K562 (cell line): ENCODE results near the gene CYB5R3. TPM values are rescaled to one million over a fixed set of nuclear protein-coding genes. Genes with fewer than 3 reads are reported as not detected.

ENCODE experiments used
- ETV1 ChIP-seq: fragments of 450-650 bp; conservative IDR thresholded peaks from 2 replicates; pipeline ENCODE4 v1.6.1; 2016; ENCODE audit warnings: missing genetic modification characterization, control low read depth, low read depth, missing compliant biosample characterization
- HMG20A ChIP-seq: fragments of 450-650 bp; formaldehyde crosslinking; conservative IDR thresholded peaks from 2 replicates; pipeline ENCODE4 v1.4.0; 2020; ENCODE audit warnings: mild to moderate bottlenecking, mixed read lengths
- HSF4 ChIP-seq: fragments of 250-450 bp; sonication (Bioruptor Pico); IDR thresholded peaks from 2 replicates; pipeline ENCODE4 v2.1.2; 2022; ENCODE audit warnings: mild to moderate bottlenecking, moderate library complexity, borderline replicate concordance
- KLF6 ChIP-seq: fragments of 250-450 bp; sonication (Bioruptor Pico); IDR thresholded peaks from 2 replicates; pipeline ENCODE4 v1.4.0; 2020; ENCODE audit warnings: mild to moderate bottlenecking, moderate library complexity, borderline replicate concordance
- RBM25 ChIP-seq: fragments of 200-400 bp; formaldehyde crosslinking; IDR thresholded peaks from 2 replicates; pipeline ENCODE4 v1.6.1; 2018; ENCODE audit warnings: low read length, low read depth, moderate library complexity; ENCODE audit not compliant: severe bottlenecking
- RUNX1 ChIP-seq: sonication (generic); IDR thresholded peaks from 2 replicates; pipeline ENCODE4 v1.6.1; 2016; ENCODE audit warnings: antibody characterized with exemption, low read depth
- SOX6 ChIP-seq: fragments of 450-650 bp; IDR thresholded peaks from 2 replicates; pipeline ENCODE4 v1.6.1; 2014; ENCODE audit warnings: mild to moderate bottlenecking
- SRSF7 ChIP-seq: fragments of 200-400 bp; formaldehyde crosslinking; optimal IDR thresholded peaks from 2 replicates; pipeline ENCODE3; 2017; ENCODE audit warnings: mild to moderate bottlenecking, low read depth, low read length
- polyA plus RNA-seq, 8 experiments: library from polyadenylated mRNA; depleted of rRNA in 4 of 8; stranded (reverse) in 5 of 8; unstranded in 3 of 8; fragments of >200 nt; fragmentation: Nextera tagmentation in 2 of 8; fragmentation: Illumina TruSeq in 1 of 8; extraction: Ambion mirVana in 2 of 8; extraction: Trizol in 1 of 8; gene quantifications; 2 replicates each; pipeline versions ENCODE4 v1.2.1 to v1.2.3, GENCODE V29; 2011 to 2014; ENCODE audit warnings: inconsistent platforms in 1 of 8, missing spikeins in 1 of 8
- total RNA-seq, 7 experiments: library from RNA; depleted of rRNA in 6 of 7; stranded (reverse); fragments of >200 nt in 6 of 7; fragmentation: Illumina TruSeq in 2 of 7; extraction: Trizol in 2 of 7; gene quantifications; 2 replicates each; pipeline versions ENCODE4 v1.2.1 to v1.2.3, GENCODE V29; 2011 to 2021; ENCODE audit warnings: low replicate concordance in 1 of 7
- TF ChIP-seq, protein P1 (sequence below): sonication (generic); formaldehyde crosslinking; IDR thresholded peaks from 2 replicates; pipeline ENCODE4 v1.8.0; 2022; ENCODE audit warnings: mild to moderate bottlenecking, missing genetic modification reagents
- TF ChIP-seq, protein P2 (sequence below): sonication (generic); formaldehyde crosslinking; IDR thresholded peaks from 2 replicates; pipeline ENCODE4 v1.8.0; 2022; ENCODE audit warnings: mild to moderate bottlenecking, missing genetic modification reagents, borderline replicate concordance
- TF ChIP-seq, protein P3 (sequence below): conservative IDR thresholded peaks from 2 replicates; pipeline ENCODE4 v1.6.1; 2011; ENCODE audit warnings: low read depth, mild to moderate bottlenecking, low read length; ENCODE audit not compliant: control insufficient read depth
- TF ChIP-seq, protein P4 (sequence below), 2 experiments: fragments of 150-350 bp in 1 of 2; IDR thresholded peaks; 2 replicates each; pipeline ENCODE4 v1.6.1; 2012 to 2016; ENCODE audit warnings: low read depth in 2 of 2, low read length in 2 of 2, mild to moderate bottlenecking in 1 of 2, moderate library complexity in 1 of 2

The CYB5R3 gene
- total and polyA plus RNA-seq, 9 of the 15 experiments (the other 6 are each of a cell fraction or from before 2014, with no cell fraction given), result 1.4 to 66.8 (median 23.4) TPM

DNA sequence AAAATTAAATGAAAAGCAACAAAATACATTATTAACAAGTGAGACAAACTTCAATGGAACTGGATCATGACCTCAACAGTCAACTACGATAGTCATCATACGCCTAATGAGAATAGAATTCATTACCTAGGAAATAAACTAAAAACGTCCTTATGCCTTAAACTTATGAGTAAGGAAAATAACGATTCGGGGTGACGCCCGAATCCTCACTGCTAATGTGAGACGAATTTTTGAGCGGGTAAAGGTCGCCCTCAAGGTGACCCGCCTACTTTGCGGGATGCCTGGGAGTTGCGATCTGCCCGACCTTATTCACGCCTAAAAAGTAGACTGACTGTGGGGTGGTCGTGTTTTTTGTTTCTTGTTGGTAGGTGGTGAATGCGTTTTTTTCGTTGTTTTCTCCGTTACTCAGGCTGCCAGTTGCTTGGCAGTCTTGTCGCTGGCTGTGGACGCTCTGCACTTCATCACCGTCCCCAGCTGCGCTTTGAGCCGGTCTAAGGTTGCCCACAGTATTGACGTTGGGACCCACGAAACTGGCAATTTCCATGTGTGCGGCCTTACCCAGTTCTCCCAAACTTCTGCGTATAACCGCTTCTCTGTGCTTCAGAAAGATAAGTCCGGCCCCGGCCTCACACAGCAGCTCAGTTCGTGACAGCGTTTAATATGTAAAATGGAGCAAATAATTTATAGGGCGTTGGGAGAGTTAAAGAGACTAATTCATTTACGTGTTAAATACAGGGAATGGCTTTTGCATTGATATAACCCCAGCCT, 33.9 kb downstream of the CYB5R3 start (continued):
- TF ChIP-seq, protein P1, sequence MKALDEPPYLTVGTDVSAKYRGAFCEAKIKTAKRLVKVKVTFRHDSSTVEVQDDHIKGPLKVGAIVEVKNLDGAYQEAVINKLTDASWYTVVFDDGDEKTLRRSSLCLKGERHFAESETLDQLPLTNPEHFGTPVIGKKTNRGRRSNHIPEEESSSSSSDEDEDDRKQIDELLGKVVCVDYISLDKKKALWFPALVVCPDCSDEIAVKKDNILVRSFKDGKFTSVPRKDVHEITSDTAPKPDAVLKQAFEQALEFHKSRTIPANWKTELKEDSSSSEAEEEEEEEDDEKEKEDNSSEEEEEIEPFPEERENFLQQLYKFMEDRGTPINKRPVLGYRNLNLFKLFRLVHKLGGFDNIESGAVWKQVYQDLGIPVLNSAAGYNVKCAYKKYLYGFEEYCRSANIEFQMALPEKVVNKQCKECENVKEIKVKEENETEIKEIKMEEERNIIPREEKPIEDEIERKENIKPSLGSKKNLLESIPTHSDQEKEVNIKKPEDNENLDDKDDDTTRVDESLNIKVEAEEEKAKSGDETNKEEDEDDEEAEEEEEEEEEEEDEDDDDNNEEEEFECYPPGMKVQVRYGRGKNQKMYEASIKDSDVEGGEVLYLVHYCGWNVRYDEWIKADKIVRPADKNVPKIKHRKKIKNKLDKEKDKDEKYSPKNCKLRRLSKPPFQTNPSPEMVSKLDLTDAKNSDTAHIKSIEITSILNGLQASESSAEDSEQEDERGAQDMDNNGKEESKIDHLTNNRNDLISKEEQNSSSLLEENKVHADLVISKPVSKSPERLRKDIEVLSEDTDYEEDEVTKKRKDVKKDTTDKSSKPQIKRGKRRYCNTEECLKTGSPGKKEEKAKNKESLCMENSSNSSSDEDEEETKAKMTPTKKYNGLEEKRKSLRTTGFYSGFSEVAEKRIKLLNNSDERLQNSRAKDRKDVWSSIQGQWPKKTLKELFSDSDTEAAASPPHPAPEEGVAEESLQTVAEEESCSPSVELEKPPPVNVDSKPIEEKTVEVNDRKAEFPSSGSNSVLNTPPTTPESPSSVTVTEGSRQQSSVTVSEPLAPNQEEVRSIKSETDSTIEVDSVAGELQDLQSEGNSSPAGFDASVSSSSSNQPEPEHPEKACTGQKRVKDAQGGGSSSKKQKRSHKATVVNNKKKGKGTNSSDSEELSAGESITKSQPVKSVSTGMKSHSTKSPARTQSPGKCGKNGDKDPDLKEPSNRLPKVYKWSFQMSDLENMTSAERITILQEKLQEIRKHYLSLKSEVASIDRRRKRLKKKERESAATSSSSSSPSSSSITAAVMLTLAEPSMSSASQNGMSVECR (CRISPR knock-in tag), result peak; percentile 80; the same call in 1 of the 2 replicates
- TF ChIP-seq, protein P2, sequence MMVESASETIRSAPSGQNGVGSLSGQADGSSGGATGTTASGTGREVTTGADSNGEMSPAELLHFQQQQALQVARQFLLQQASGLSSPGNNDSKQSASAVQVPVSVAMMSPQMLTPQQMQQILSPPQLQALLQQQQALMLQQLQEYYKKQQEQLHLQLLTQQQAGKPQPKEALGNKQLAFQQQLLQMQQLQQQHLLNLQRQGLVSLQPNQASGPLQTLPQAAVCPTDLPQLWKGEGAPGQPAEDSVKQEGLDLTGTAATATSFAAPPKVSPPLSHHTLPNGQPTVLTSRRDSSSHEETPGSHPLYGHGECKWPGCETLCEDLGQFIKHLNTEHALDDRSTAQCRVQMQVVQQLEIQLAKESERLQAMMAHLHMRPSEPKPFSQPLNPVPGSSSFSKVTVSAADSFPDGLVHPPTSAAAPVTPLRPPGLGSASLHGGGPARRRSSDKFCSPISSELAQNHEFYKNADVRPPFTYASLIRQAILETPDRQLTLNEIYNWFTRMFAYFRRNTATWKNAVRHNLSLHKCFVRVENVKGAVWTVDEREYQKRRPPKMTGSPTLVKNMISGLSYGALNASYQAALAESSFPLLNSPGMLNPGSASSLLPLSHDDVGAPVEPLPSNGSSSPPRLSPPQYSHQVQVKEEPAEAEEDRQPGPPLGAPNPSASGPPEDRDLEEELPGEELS (CRISPR knock-in tag), result peak; percentile 91
- TF ChIP-seq, protein P3, sequence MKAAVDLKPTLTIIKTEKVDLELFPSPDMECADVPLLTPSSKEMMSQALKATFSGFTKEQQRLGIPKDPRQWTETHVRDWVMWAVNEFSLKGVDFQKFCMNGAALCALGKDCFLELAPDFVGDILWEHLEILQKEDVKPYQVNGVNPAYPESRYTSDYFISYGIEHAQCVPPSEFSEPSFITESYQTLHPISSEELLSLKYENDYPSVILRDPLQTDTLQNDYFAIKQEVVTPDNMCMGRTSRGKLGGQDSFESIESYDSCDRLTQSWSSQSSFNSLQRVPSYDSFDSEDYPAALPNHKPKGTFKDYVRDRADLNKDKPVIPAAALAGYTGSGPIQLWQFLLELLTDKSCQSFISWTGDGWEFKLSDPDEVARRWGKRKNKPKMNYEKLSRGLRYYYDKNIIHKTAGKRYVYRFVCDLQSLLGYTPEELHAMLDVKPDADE, result peak; percentile 97; the same call in 1 of the 2 replicates
- TF ChIP-seq, protein P4, sequence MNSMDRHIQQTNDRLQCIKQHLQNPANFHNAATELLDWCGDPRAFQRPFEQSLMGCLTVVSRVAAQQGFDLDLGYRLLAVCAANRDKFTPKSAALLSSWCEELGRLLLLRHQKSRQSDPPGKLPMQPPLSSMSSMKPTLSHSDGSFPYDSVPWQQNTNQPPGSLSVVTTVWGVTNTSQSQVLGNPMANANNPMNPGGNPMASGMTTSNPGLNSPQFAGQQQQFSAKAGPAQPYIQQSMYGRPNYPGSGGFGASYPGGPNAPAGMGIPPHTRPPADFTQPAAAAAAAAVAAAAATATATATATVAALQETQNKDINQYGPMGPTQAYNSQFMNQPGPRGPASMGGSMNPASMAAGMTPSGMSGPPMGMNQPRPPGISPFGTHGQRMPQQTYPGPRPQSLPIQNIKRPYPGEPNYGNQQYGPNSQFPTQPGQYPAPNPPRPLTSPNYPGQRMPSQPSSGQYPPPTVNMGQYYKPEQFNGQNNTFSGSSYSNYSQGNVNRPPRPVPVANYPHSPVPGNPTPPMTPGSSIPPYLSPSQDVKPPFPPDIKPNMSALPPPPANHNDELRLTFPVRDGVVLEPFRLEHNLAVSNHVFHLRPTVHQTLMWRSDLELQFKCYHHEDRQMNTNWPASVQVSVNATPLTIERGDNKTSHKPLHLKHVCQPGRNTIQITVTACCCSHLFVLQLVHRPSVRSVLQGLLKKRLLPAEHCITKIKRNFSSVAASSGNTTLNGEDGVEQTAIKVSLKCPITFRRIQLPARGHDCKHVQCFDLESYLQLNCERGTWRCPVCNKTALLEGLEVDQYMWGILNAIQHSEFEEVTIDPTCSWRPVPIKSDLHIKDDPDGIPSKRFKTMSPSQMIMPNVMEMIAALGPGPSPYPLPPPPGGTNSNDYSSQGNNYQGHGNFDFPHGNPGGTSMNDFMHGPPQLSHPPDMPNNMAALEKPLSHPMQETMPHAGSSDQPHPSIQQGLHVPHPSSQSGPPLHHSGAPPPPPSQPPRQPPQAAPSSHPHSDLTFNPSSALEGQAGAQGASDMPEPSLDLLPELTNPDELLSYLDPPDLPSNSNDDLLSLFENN (IDR thresholded peaks at IDR 0.05; ENCODE audit: low read depth in 2 of 2, low read length in 2 of 2), result peak; percentile 10 to 100; a peak in 2 of 4 replicates
- TF ChIP-seq SRSF7 (no peak), HSF4 (CRISPR knock-in tag) (0 out of 2 replicates have a peak, but pooled peaks have one; percentile 23), SOX6 (peak; percentile 86), RBM25 (no peak), KLF6 (CRISPR knock-in tag) (peak; percentile 52; the same call in 1 of the 2 replicates), ETV1 (tag) (no peak), RUNX1 (peak; percentile 99), HMG20A (CRISPR knock-in tag) (no peak)
